HepG2 (cell line): ENCODE measurements around the gene SDC4. TPM values are rescaled to one million over a fixed set of nuclear protein-coding genes. Genes with fewer than 3 reads are reported as not detected.
A peak's percentile ranks its signal among the peaks of the same experiment; 100 is the strongest.

ENCODE experiments used
- ATAC-seq: fragments of 200-7000 bp; cut with Tn5 transposase; 3 replicates; pipeline ENCODE4 v1.9.1; 2020; ENCODE audit warnings: mild to moderate bottlenecking, moderate library complexity
- BruUV-seq: library from RNA; stranded (reverse); fragments of 400-500 nt; replicated peaks from 2 replicates; lab custom pipeline; 2021; lab: Mats Ljungman, UMichigan
- CTCF ChIA-PET: fragments of 300-600 bp; formaldehyde crosslinking; extraction: SDS; loops from one replicate; lab custom pipeline; 2021; ENCODE audit warnings: low total read pairs, inconsistent platforms, low intra/inter-chr PET ratio; lab: Yijun Ruan, JAX
- POLR2A ChIA-PET: fragments of 350-600 bp; sonication (Branson Sonifier 250); formaldehyde crosslinking; loops from one replicate; lab custom pipeline; 2020; ENCODE audit warnings: antibody characterized with exemption, inconsistent platforms; lab: Yijun Ruan, JAX
- DNase-seq: peaks from one replicate; pipeline ENCODE4 v3.0.0-alpha.2; 2015; ENCODE audit warnings: low spot score
- FAIRE-seq: peaks from 3 replicates; lab custom pipeline; 2011; peaks lifted over from hg19 to GRCh38; lab: Jason Lieb, UNC
- H2AFZ ChIP-seq: one replicate; pipeline ENCODE4 v1.6.1; 2011; ENCODE audit warnings: low read length, inconsistent platforms
- H3K27ac ChIP-seq: fragments of 300-600 bp; 3 replicates; pipeline ENCODE4 v1.8.0; 2011; ENCODE audit warnings: mixed run types, mild to moderate bottlenecking, mixed read lengths, low read length, inconsistent platforms; ENCODE audit not compliant: insufficient read depth; ENCODE audit errors: extremely low read length
- H3K27me3 ChIP-seq, 2 experiments: fragments of 200-600 bp in 1 of 2; 2 replicates in 1 of 2; 3 replicates in 1 of 2; pipeline versions ENCODE4 v1.6.0 to v1.8.0; 2011; ENCODE audit warnings: low read length in 2 of 2, mild to moderate bottlenecking in 2 of 2, moderate library complexity in 2 of 2, inconsistent platforms in 1 of 2; ENCODE audit not compliant: insufficient read depth in 2 of 2, control insufficient read depth in 1 of 2
- H3K36me3 ChIP-seq, 2 experiments: fragments of 200-600 bp in 1 of 2; replicated peaks in 1 of 2; 2 replicates in 1 of 2; 3 replicates in 1 of 2; pipeline versions ENCODE4 v1.5.1 to v1.8.0; 2011; ENCODE audit warnings: low read length in 2 of 2, inconsistent platforms in 1 of 2; ENCODE audit not compliant: insufficient read depth in 2 of 2, control insufficient read depth in 1 of 2
- H3K4me1 ChIP-seq: 2 replicates; pipeline ENCODE4 v1.5.1; 2012; ENCODE audit warnings: low read length, inconsistent platforms; ENCODE audit not compliant: insufficient read depth
- H3K4me2 ChIP-seq: 2 replicates; pipeline ENCODE4 v1.6.0; 2011; ENCODE audit warnings: low read depth, low read length, inconsistent platforms
- H3K4me3 ChIP-seq, 3 experiments: fragments of 200-600 bp in 1 of 3; sonication (generic), shearing (Covaris generic) in 1 of 3; replicated peaks in 1 of 3; 2 replicates each; pipeline ENCODE4 v1.5.1; 2011 to 2016; ENCODE audit warnings: low read length in 3 of 3, inconsistent platforms in 2 of 3, low read depth in 2 of 3, mild to moderate bottlenecking in 2 of 3, control low read depth in 1 of 3, mixed read lengths in 1 of 3; ENCODE audit not compliant: insufficient read depth in 1 of 3
- H3K79me2 ChIP-seq: one replicate; pipeline ENCODE4 v1.6.1; 2011; ENCODE audit warnings: low read length, inconsistent platforms; ENCODE audit not compliant: insufficient read depth
- H3K9ac ChIP-seq: 2 replicates; pipeline ENCODE4 v1.6.0; 2011; ENCODE audit warnings: mild to moderate bottlenecking, low read depth, low read length, inconsistent platforms; ENCODE audit not compliant: insufficient read depth
- H3K9me3 ChIP-seq: 2 replicates; pipeline ENCODE4 v1.5.1; 2012; ENCODE audit warnings: mild to moderate bottlenecking, low read length
- H4K20me1 ChIP-seq: 2 replicates; pipeline ENCODE4 v1.6.0; 2011; ENCODE audit warnings: inconsistent platforms, mild to moderate bottlenecking, low read length, moderate library complexity; ENCODE audit not compliant: insufficient read depth
- MXI1 ChIP-seq: IDR thresholded peaks from 3 replicates; pipeline ENCODE4 v1.6.1; 2012; ENCODE audit warnings: low read depth, low read length, inconsistent platforms, borderline replicate concordance
- REPIN1 ChIP-seq: sonication (generic); formaldehyde crosslinking; IDR thresholded peaks from 2 replicates; pipeline ENCODE4 v1.8.0; 2022; ENCODE audit warnings: missing genetic modification reagents, low read depth, mild to moderate bottlenecking, borderline replicate concordance
- SP2 ChIP-seq: sonication (generic); formaldehyde crosslinking; IDR thresholded peaks from 2 replicates; pipeline ENCODE4 v1.5.1; 2020; ENCODE audit warnings: mild to moderate bottlenecking, missing genetic modification reagents
- SRY ChIP-seq: sonication (generic); formaldehyde crosslinking; IDR thresholded peaks from 2 replicates; pipeline ENCODE4 v1.8.0; 2022; ENCODE audit warnings: mild to moderate bottlenecking, missing genetic modification reagents
- XBP1 ChIP-seq: sonication (generic); formaldehyde crosslinking; IDR thresholded peaks from 2 replicates; pipeline ENCODE4 v1.5.0; 2020; ENCODE audit warnings: missing genetic modification reagents
- YEATS4 ChIP-seq: sonication (generic); formaldehyde crosslinking; IDR thresholded peaks from 2 replicates; pipeline ENCODE4 v1.4.0; 2020; ENCODE audit warnings: missing genetic modification reagents, borderline replicate concordance
- ZNF207 ChIP-seq: fragments of 450-650 bp; IDR thresholded peaks from 2 replicates; pipeline ENCODE4 v1.6.1; 2016; ENCODE audit warnings: antibody characterized with exemption, borderline replicate concordance
- ZNF773 ChIP-seq: sonication (generic); formaldehyde crosslinking; IDR thresholded peaks from 2 replicates; pipeline ENCODE4 v1.4.0; 2020; ENCODE audit warnings: missing genetic modification reagents, borderline replicate concordance
- WGBS: methylation state at CpG from one replicate; pipeline ENCODE4 v1.1.6; 2017; ENCODE audit warnings: low lambda C conversion rate; 5-methylcytosine and 5-hydroxymethylcytosine counted together
- in situ Hi-C: cut with HindIII; loops from 2 replicates; pipeline ENCODE4 v1.10.0; 2017; ENCODE audit warnings: low pct_unique_long_range_greater_than_20kb; ENCODE audit not compliant: extremely low pct_ligation_motif_present
- intact Hi-C: fragments of 100-400 bp; cut with micrococcal nuclease; formaldehyde crosslinking; loops from one replicate; pipeline ENCODE4 v1.10.0; 2022; ENCODE audit not compliant: unreplicated experiment
- polyA plus RNA-seq, 8 experiments: library from polyadenylated mRNA; depleted of rRNA in 3 of 8; stranded (reverse) in 7 of 8; unstranded in 1 of 8; fragments of >200 nt; fragmentation: Illumina TruSeq in 4 of 8; extraction: Trizol in 4 of 8; gene quantifications; 2 replicates each; pipeline versions ENCODE4 v1.2.1 to v1.2.3, GENCODE V29; 2011 to 2016; ENCODE audit warnings: low read depth in 4 of 8, missing spikeins in 1 of 8, mixed read lengths in 1 of 8; ENCODE audit not compliant: insufficient read depth in 1 of 8
- total RNA-seq, 5 experiments: library from RNA; depleted of rRNA; stranded (reverse); fragments of >200 nt; fragmentation: Illumina TruSeq; extraction: Trizol; gene quantifications; 2 replicates each; pipeline ENCODE4 v1.2.3, GENCODE V29; 2016; ENCODE audit warnings: low read depth in 1 of 5
- TF ChIP-seq, protein P1 (sequence below): sonication (generic); formaldehyde crosslinking; IDR thresholded peaks from 2 replicates; pipeline ENCODE4 v1.4.0; 2020; ENCODE audit warnings: missing genetic modification reagents, borderline replicate concordance
- TF ChIP-seq, protein P2 (sequence below): sonication (generic); formaldehyde crosslinking; IDR thresholded peaks from 2 replicates; pipeline ENCODE4 v1.5.1; 2020; ENCODE audit warnings: missing genetic modification reagents, mild to moderate bottlenecking, borderline replicate concordance
- TF ChIP-seq, protein P3 (sequence below): sonication (generic); formaldehyde crosslinking; conservative IDR thresholded peaks from 2 replicates; pipeline ENCODE4 v1.8.0; 2022; ENCODE audit warnings: low read depth, missing genetic modification reagents
- TF ChIP-seq, protein P4 (sequence below): sonication (generic); formaldehyde crosslinking; IDR thresholded peaks from 2 replicates; pipeline ENCODE4 v1.5.1; 2020; ENCODE audit warnings: missing genetic modification reagents, mild to moderate bottlenecking, borderline replicate concordance

The SDC4 gene
- total and polyA plus RNA-seq, 2 of the 13 experiments (the other 11 are each of a cell fraction or from before 2014, with no cell fraction given): 49.0 to 65.1 TPM

DNA sequence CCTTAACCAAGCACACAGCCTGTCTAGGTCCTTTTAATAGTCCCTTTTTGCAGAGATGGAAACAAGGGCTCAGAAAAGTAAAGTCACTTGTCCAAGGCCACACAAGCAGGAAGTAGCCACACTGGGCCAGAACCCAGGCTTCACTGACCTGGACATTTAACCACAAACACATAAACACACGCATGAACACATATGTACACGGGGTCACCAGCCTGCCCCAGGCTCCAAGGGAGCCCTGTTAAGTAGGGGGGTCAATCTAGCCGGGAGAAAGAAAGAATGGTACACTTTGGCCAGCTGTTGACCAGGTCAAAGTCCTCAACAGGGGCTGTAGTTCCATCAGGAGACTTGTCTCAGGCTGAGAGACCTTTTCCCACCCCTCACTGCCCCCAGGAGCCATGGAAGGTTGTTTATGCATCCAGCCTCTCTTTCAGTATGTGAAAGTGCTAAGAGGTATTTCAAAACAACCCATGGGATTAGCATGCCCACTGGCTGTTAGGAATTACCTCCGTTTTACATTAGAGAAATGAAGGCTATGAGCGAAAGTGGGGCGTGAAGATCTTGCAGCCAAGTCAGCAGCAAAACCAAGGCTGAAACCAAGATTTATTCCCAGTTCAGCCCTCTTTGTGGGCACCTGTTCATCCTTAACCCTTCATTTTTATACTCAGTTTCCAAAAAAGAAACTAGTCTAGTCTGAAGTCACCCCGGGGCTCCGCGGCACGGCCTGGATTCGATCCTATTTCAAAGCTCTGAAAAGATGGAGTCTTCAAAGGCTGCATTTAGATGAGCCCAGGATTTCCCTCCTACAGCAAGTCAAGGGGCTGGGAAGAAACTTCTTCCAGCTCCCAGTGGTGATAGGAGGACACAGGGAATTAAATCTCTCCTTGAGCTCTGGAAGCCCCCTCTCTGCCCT is 9.8 kb downstream of the SDC4 start:
- 49% methylated on average over 11 of the region's 11 CpGs for WGBS
- BruUV-seq: no TSS peak
- no peaks in the 10 kb centered on the region for H3K9me3 ChIP-seq
- H3K27ac ChIP-seq: peak overlapping the region; percentile 80
- ChIA-PET POLR2A (interaction anchor here (0.6 to 23.9 kb wide), 6 partner anchors 13 to 453 kb away, joined by 3 to 1422 read pairs (median 26); partner anchors contain the start of genes DNTTIP1, PABPC1L, PIGT and SDC4), CTCF (no interaction called here)
- peak overlapping the region; percentile 70 for H3K9ac ChIP-seq
- peak overlapping the region; percentile 84 for H3K4me2 ChIP-seq
- FAIRE-seq (peak; percentile 83), DNase-seq (peak; percentile 74), ATAC-seq (peak; percentile 1; the same call in 2 of the 3 replicates)
- H3K27me3 ChIP-seq: no peaks in the 10 kb centered on the region
- peaks cover 76% of the 10 kb centered on the region for H3K4me1 ChIP-seq
- H3K79me2 ChIP-seq: peaks cover 44% of the 10 kb centered on the region
- H4K20me1 ChIP-seq: no peaks in the 10 kb centered on the region
- in situ Hi-C loops: no loop called here
- no peak overlapping the region for H2AFZ ChIP-seq
- peaks cover 6 to 7% of the 10 kb centered on the region in 2 experiments; a peak in 3 of 5 replicates for H3K36me3 ChIP-seq
- intact Hi-C loops: no loop called here
- peak overlapping the region; percentile 31 to 57 (median 32); a peak in 5 of 6 replicates for H3K4me3 ChIP-seq
- TF ChIP-seq MXI1: peak; percentile 36; the same call in 1 of the 3 replicates
- 0 out of 2 replicates have a peak, but pooled peaks have one; percentile 19 for TF ChIP-seq REPIN1
- no peak for TF ChIP-seq XBP1 (CRISPR knock-in tag)
- TF ChIP-seq YEATS4 (CRISPR knock-in tag): peak; percentile 39; the same call in 1 of the 2 replicates
- no peak for TF ChIP-seq ZNF207
- TF ChIP-seq, protein P1, sequence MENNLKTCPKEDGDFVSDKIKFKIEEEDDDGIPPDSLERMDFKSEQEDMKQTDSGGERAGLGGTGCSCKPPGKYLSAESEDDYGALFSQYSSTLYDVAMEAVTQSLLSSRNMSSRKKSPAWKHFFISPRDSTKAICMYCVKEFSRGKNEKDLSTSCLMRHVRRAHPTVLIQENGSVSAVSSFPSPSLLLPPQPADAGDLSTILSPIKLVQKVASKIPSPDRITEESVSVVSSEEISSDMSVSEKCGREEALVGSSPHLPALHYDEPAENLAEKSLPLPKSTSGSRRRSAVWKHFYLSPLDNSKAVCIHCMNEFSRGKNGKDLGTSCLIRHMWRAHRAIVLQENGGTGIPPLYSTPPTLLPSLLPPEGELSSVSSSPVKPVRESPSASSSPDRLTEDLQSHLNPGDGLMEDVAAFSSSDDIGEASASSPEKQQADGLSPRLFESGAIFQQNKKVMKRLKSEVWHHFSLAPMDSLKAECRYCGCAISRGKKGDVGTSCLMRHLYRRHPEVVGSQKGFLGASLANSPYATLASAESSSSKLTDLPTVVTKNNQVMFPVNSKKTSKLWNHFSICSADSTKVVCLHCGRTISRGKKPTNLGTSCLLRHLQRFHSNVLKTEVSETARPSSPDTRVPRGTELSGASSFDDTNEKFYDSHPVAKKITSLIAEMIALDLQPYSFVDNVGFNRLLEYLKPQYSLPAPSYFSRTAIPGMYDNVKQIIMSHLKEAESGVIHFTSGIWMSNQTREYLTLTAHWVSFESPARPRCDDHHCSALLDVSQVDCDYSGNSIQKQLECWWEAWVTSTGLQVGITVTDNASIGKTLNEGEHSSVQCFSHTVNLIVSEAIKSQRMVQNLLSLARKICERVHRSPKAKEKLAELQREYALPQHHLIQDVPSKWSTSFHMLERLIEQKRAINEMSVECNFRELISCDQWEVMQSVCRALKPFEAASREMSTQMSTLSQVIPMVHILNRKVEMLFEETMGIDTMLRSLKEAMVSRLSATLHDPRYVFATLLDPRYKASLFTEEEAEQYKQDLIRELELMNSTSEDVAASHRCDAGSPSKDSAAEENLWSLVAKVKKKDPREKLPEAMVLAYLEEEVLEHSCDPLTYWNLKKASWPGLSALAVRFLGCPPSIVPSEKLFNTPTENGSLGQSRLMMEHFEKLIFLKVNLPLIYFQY: peak; percentile 67
- TF ChIP-seq, protein P2, sequence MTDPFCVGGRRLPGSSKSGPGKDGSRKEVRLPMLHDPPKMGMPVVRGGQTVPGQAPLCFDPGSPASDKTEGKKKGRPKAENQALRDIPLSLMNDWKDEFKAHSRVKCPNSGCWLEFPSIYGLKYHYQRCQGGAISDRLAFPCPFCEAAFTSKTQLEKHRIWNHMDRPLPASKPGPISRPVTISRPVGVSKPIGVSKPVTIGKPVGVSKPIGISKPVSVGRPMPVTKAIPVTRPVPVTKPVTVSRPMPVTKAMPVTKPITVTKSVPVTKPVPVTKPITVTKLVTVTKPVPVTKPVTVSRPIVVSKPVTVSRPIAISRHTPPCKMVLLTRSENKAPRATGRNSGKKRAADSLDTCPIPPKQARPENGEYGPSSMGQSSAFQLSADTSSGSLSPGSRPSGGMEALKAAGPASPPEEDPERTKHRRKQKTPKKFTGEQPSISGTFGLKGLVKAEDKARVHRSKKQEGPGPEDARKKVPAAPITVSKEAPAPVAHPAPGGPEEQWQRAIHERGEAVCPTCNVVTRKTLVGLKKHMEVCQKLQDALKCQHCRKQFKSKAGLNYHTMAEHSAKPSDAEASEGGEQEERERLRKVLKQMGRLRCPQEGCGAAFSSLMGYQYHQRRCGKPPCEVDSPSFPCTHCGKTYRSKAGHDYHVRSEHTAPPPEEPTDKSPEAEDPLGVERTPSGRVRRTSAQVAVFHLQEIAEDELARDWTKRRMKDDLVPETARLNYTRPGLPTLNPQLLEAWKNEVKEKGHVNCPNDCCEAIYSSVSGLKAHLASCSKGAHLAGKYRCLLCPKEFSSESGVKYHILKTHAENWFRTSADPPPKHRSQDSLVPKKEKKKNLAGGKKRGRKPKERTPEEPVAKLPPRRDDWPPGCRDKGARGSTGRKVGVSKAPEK (CRISPR knock-in tag): no peak
- TF ChIP-seq, protein P3, sequence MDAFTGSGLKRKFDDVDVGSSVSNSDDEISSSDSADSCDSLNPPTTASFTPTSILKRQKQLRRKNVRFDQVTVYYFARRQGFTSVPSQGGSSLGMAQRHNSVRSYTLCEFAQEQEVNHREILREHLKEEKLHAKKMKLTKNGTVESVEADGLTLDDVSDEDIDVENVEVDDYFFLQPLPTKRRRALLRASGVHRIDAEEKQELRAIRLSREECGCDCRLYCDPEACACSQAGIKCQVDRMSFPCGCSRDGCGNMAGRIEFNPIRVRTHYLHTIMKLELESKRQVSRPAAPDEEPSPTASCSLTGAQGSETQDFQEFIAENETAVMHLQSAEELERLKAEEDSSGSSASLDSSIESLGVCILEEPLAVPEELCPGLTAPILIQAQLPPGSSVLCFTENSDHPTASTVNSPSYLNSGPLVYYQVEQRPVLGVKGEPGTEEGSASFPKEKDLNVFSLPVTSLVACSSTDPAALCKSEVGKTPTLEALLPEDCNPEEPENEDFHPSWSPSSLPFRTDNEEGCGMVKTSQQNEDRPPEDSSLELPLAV (CRISPR knock-in tag): no peak
- TF ChIP-seq SP2 (CRISPR knock-in tag): no peak
- no peak; the same call in 1 of the 2 replicates for TF ChIP-seq ZNF773 (CRISPR knock-in tag)
- TF ChIP-seq, protein P4, sequence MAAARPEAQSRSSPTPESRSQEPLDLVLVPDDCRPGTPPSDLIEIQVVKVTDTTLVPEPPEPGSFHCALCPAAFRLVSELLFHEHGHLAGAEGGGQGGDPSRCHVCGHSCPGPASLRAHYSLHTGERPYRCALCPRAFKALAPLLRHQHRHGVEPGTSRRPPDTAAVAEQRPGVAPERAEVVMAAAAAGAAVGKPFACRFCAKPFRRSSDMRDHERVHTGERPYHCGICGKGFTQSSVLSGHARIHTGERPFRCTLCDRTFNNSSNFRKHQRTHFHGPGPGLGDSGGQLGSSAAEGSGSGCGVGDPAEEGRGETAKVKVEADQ (CRISPR knock-in tag): peak; percentile 44; the same call in 1 of the 2 replicates
- TF ChIP-seq SRY (CRISPR knock-in tag): no peak
